H1 (cell line): Measurements from ENCODE around the gene CROCC. TPM values are rescaled to one million over a fixed set of nuclear protein-coding genes. Genes with fewer than 3 reads are reported as not detected.
"Not testable (repeated sequence)": the region's sequence is repeated elsewhere in the genome, so short reads cannot be mapped to it uniquely, and the experiment has no call there.

Source experiments
- CTCF ChIA-PET: fragments of 300-600 bp; sonication (Branson Sonifier 250); formaldehyde crosslinking; loops from one replicate; lab custom pipeline; 2021; ENCODE audit not compliant: partially characterized antibody; lab: Charles Lee
- POLR2A ChIA-PET: fragments of 300-600 bp; sonication (Branson Sonifier 250); formaldehyde crosslinking; loops from one replicate; lab custom pipeline; 2021; ENCODE audit warnings: inconsistent platforms; ENCODE audit not compliant: partially characterized antibody; lab: Charles Lee
- DNase-seq, 2 experiments: peaks; one replicate each; pipeline versions ENCODE4 v3.0.0 to v3.0.0-alpha.2; 2010 to 2022; ENCODE audit warnings: low spot score in 2 of 2, low read depth in 1 of 2, mixed read lengths in 1 of 2
- FAIRE-seq: peaks from 2 replicates; lab custom pipeline; 2011; peaks lifted over from hg19 to GRCh38; lab: Jason Lieb, UNC
- H2AFZ ChIP-seq: 2 replicates; pipeline ENCODE4 v1.8.1; 2012; ENCODE audit warnings: low read length, inconsistent platforms
- H2AK5ac ChIP-seq: 2 replicates; pipeline ENCODE4 v1.6.1; 2013; ENCODE audit warnings: low read depth, low read length
- H2BK120ac ChIP-seq: replicated peaks from 2 replicates; pipeline ENCODE3; 2013; ENCODE audit warnings: low read depth, low read length, inconsistent platforms
- H2BK12ac ChIP-seq: 2 replicates; pipeline ENCODE4 v1.6.1; 2013; ENCODE audit warnings: low read depth, low read length
- H2BK15ac ChIP-seq: 2 replicates; pipeline ENCODE4 v1.6.1; 2013; ENCODE audit warnings: low read length
- H2BK20ac ChIP-seq: 2 replicates; pipeline ENCODE4 v1.6.1; 2013; ENCODE audit warnings: low read length
- H2BK5ac ChIP-seq: 2 replicates; pipeline ENCODE4 v1.6.1; 2013; ENCODE audit warnings: low read depth, low read length
- H3K14ac ChIP-seq: 2 replicates; pipeline ENCODE4 v1.6.1; 2013; ENCODE audit warnings: inconsistent platforms; ENCODE audit not compliant: insufficient read length
- H3K18ac ChIP-seq: 2 replicates; pipeline ENCODE4 v1.6.1; 2013; ENCODE audit warnings: low read length; ENCODE audit errors: extremely low read depth
- H3K23ac ChIP-seq: 2 replicates; pipeline ENCODE4 v1.6.1; 2013; ENCODE audit warnings: inconsistent platforms; ENCODE audit not compliant: insufficient read length
- H3K23me2 ChIP-seq: 2 replicates; pipeline ENCODE4 v1.6.1; 2013; ENCODE audit warnings: low read depth, low read length
- H3K27ac ChIP-seq: 2 replicates; pipeline ENCODE4 v1.6.1; 2011; ENCODE audit warnings: low read depth, low read length, inconsistent platforms
- H3K27me3 ChIP-seq, 4 experiments: replicated peaks in 1 of 4; 1 replicate in 1 of 4; 2 replicates in 3 of 4; pipeline versions ENCODE4 v1.6.1 to v1.8.1; 2011 to 2013; ENCODE audit warnings: low read length in 3 of 4, mild to moderate bottlenecking in 3 of 4, inconsistent platforms in 2 of 4, mixed read lengths in 2 of 4, moderate library complexity in 1 of 4; ENCODE audit not compliant: control insufficient read depth in 3 of 4, insufficient read depth in 3 of 4; ENCODE audit errors: extremely low read depth in 1 of 4
- H3K36me3 ChIP-seq, 4 experiments: 2 replicates each; pipeline versions ENCODE4 v1.6.1 to v1.8.1; 2011 to 2013; ENCODE audit warnings: mild to moderate bottlenecking in 4 of 4, low read length in 3 of 4, moderate library complexity in 2 of 4, control low read depth in 1 of 4, inconsistent platforms in 1 of 4; ENCODE audit not compliant: insufficient read depth in 4 of 4, control insufficient read depth in 2 of 4
- H3K4ac ChIP-seq: replicated peaks from 2 replicates; pipeline ENCODE3; 2013; ENCODE audit warnings: low read length, low read depth, mixed read lengths, inconsistent platforms; ENCODE audit not compliant: insufficient read length
- H3K4me1 ChIP-seq, 4 experiments: replicated peaks in 1 of 4; 1 replicate in 1 of 4; 2 replicates in 3 of 4; pipeline versions ENCODE4 v1.6.1 to v1.8.1; 2011 to 2013; ENCODE audit warnings: low read length in 3 of 4, inconsistent platforms in 2 of 4, mixed read lengths in 1 of 4; ENCODE audit not compliant: insufficient read depth in 4 of 4, control insufficient read depth in 3 of 4
- H3K4me2 ChIP-seq, 2 experiments: 2 replicates each; pipeline versions ENCODE4 v1.6.1 to v1.8.1; 2011 to 2013; ENCODE audit warnings: low read depth in 2 of 2, low read length in 2 of 2, control low read depth in 1 of 2, inconsistent platforms in 1 of 2, mild to moderate bottlenecking in 1 of 2; ENCODE audit not compliant: insufficient read depth in 1 of 2
- H3K4me3 ChIP-seq, 4 experiments: fragments of 200-600, 300-600 bp in 1 of 4; sonication (generic), shearing (Covaris generic), sonication (Bioruptor Twin) in 1 of 4; 2 replicates each; pipeline versions ENCODE4 v1.5.1 to v1.8.1; 2011 to 2016; ENCODE audit warnings: low read length in 4 of 4, low read depth in 3 of 4, control low read depth in 2 of 4, inconsistent platforms in 2 of 4, mild to moderate bottlenecking in 2 of 4, mixed read lengths in 1 of 4, moderate library complexity in 1 of 4; ENCODE audit not compliant: insufficient read depth in 2 of 4; ENCODE audit errors: extremely low read depth in 1 of 4
- H3K56ac ChIP-seq: replicated peaks from 2 replicates; pipeline ENCODE3; 2013; ENCODE audit warnings: low read depth, mild to moderate bottlenecking, mixed read lengths, low read length, inconsistent platforms; ENCODE audit not compliant: insufficient read length
- H3K79me1 ChIP-seq: 2 replicates; pipeline ENCODE4 v1.6.1; 2013; ENCODE audit warnings: low read depth, low read length, control low read depth
- H3K79me2 ChIP-seq, 2 experiments: 2 replicates each; pipeline versions ENCODE4 v1.6.1 to v1.8.1; 2012 to 2013; ENCODE audit warnings: low read length in 2 of 2, mild to moderate bottlenecking in 2 of 2, inconsistent platforms in 1 of 2; ENCODE audit not compliant: insufficient read depth in 2 of 2, control insufficient read depth in 1 of 2
- H3K9ac ChIP-seq, 4 experiments: replicated peaks in 1 of 4; 1 replicate in 1 of 4; 2 replicates in 3 of 4; pipeline versions ENCODE4 v1.6.1 to v1.8.1; 2011 to 2013; ENCODE audit warnings: low read depth in 3 of 4, low read length in 3 of 4, control low read depth in 2 of 4, mild to moderate bottlenecking in 2 of 4, moderate library complexity in 2 of 4, inconsistent platforms in 1 of 4; ENCODE audit errors: extremely low read depth in 1 of 4
- H3K9me3 ChIP-seq, 2 experiments: 2 replicates each; pipeline versions ENCODE4 v1.6.1 to v1.8.1; 2012 to 2013; ENCODE audit warnings: mild to moderate bottlenecking in 2 of 2, moderate library complexity in 2 of 2, control low read depth in 1 of 2, inconsistent platforms in 1 of 2, low read depth in 1 of 2, low read length in 1 of 2, mixed read lengths in 1 of 2; ENCODE audit not compliant: insufficient read depth in 2 of 2
- H4K20me1 ChIP-seq, 2 experiments: replicated peaks in 1 of 2; 2 replicates each; pipeline versions ENCODE3 to v1.8.1; 2011 to 2013; ENCODE audit warnings: inconsistent platforms in 2 of 2, low read length in 2 of 2, mild to moderate bottlenecking in 1 of 2; ENCODE audit not compliant: insufficient read depth in 2 of 2, control insufficient read depth in 1 of 2
- H4K5ac ChIP-seq: 2 replicates; pipeline ENCODE4 v1.6.1; 2013; ENCODE audit warnings: low read length, low read depth, mixed read lengths, inconsistent platforms; ENCODE audit not compliant: insufficient read length
- H4K8ac ChIP-seq: 2 replicates; pipeline ENCODE4 v1.8.0; 2013; ENCODE audit warnings: mild to moderate bottlenecking, moderate library complexity, low read length, inconsistent platforms; ENCODE audit not compliant: insufficient read depth; ENCODE audit errors: extremely low read depth
- H4K91ac ChIP-seq: replicated peaks from 2 replicates; pipeline ENCODE3; 2013; ENCODE audit warnings: low read length, mixed read lengths, inconsistent platforms; ENCODE audit not compliant: insufficient read length
- WGBS, 2 experiments: shearing (Covaris generic) in 1 of 2; methylation state at CpG; one replicate each; pipeline versions ENCODE4 v1.1.6 to v1.1.7; 2013 to 2015; ENCODE audit warnings: low lambda C conversion rate in 2 of 2, mixed read lengths in 2 of 2, inconsistent platforms in 1 of 2, low coverage in 1 of 2, missing lambda C conversion rate in 1 of 2; ENCODE audit not compliant: insufficient replicate concordance in 2 of 2, insufficient coverage in 1 of 2, insufficient read length in 1 of 2; ENCODE audit errors: extremely low coverage in 1 of 2, missing lambda C conversion rate in 1 of 2; 5-methylcytosine and 5-hydroxymethylcytosine counted together
- polyA plus RNA-seq, 7 experiments: library from polyadenylated mRNA; depleted of rRNA in 3 of 7; stranded (reverse) in 5 of 7; unstranded in 2 of 7; fragments of >200 nt in 5 of 7; fragments of 200-250 nt in 2 of 7; gene quantifications; 1 replicate in 5 of 7; 2 replicates in 1 of 7; 4 replicates in 1 of 7; pipeline versions ENCODE4 v1.2.1 to v1.2.3, GENCODE V29; 2011 to 2013; ENCODE audit warnings: missing spikeins in 2 of 7, mixed read lengths in 2 of 7
- total RNA-seq: library from RNA; stranded (reverse); fragmentation: NEBNext Ultra II Directional; extraction: Animal tissue kit (Norgen Biotek cat#: 25700); gene quantifications from 2 replicates; pipeline ENCODE4 v1.2.1, GENCODE V29; 2021

The CROCC gene
- total and polyA plus RNA-seq, 2 of the 8 experiments (the other 6 are each of a cell fraction or from before 2014, with no cell fraction given), result 12.1 to 39.5 TPM

DNA sequence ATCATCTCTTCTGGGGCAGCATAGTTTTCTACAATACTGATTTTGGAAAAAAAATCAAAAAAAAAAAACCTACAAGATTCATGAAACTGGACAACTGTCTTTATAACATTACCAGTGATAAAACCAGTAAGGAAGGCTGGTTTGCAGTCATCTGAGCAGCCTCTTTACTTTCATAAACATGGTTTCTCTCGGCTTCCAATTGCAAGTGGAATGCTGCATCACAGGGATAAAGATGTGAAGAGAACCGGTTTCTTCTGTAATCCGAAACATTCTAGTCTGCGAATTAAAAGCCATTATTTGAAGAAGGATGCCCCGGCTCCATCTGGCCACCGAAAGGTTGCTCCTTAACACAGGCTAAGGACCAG lies 26.5 kb upstream of the CROCC start:
- H3K23me2 ChIP-seq, H3K56ac ChIP-seq, H4K8ac ChIP-seq, H4K20me1 ChIP-seq, H3K14ac ChIP-seq, H3K79me2 ChIP-seq, H3K27me3 ChIP-seq, H2BK120ac ChIP-seq, H3K36me3 ChIP-seq, H3K79me1 ChIP-seq, H2BK12ac ChIP-seq, FAIRE-seq, H4K91ac ChIP-seq, CTCF ChIA-PET, H3K9me3 ChIP-seq, H3K27ac ChIP-seq, H3K23ac ChIP-seq, H2BK15ac ChIP-seq, H2AK5ac ChIP-seq, H2BK20ac ChIP-seq, H3K4ac ChIP-seq, H4K5ac ChIP-seq, H2BK5ac ChIP-seq, H3K4me1 ChIP-seq, H3K18ac ChIP-seq, DNase-seq, H3K9ac ChIP-seq, H2AFZ ChIP-seq: not testable (repeated sequence)
- H3K4me3 ChIP-seq, result peak overlapping the region in 2 of 4 experiments; percentile 21 to 59; a peak in 4 of 8 replicates
- WGBS, 2 experiments, result 23% methylated on average over 4 of the region's 6 CpGs; no CpG with 5 or more reads in 1 of the 2 experiments
- POLR2A ChIA-PET, result interaction anchor here (1.5 to 2.8 kb wide), 2 partner anchors 10 to 257 kb away, joined by 3 to 28 read pairs; no protein-coding TSS in a partner anchor
- H3K4me2 ChIP-seq, result peak overlapping the region; percentile 65 to 91; a peak in 3 of 4 replicates
